Liver (tissue), 9 donors: ENCODE data around the gene OSCP1. TPM values are rescaled to one million over a fixed set of nuclear protein-coding genes. Genes with fewer than 3 reads are reported as not detected.

Experiments used
- DNase-seq: peaks from one replicate; pipeline ENCODE4 v3.0.0-alpha.2; 2017; ENCODE audit warnings: low spot score
- H3K27ac ChIP-seq, 2 donors: one replicate each; pipeline ENCODE4 v1.7.0; 2013; ENCODE audit warnings: inconsistent platforms in 2 of 2, low read length in 2 of 2, control low read depth in 1 of 2, low read depth in 1 of 2, mild to moderate bottlenecking in 1 of 2
- H3K27me3 ChIP-seq, 4 donors: one replicate each; pipeline versions ENCODE4 v1.6.1 to v1.7.0; 2013; ENCODE audit warnings: low read length in 3 of 4, inconsistent platforms in 1 of 4, mild to moderate bottlenecking in 1 of 4, moderate library complexity in 1 of 4; ENCODE audit not compliant: control insufficient read depth in 4 of 4, insufficient read depth in 4 of 4
- H3K36me3 ChIP-seq, 4 donors: one replicate each; pipeline versions ENCODE4 v1.6.1 to v1.7.0; 2013; ENCODE audit warnings: low read length in 3 of 4, mild to moderate bottlenecking in 3 of 4, low read depth in 1 of 4, moderate library complexity in 1 of 4; ENCODE audit not compliant: control insufficient read depth in 4 of 4, insufficient read depth in 3 of 4
- H3K4me1 ChIP-seq, 4 donors: one replicate each; pipeline versions ENCODE4 v1.6.1 to v1.7.0; 2013; ENCODE audit warnings: low read length in 3 of 4, mild to moderate bottlenecking in 3 of 4, moderate library complexity in 1 of 4; ENCODE audit not compliant: control insufficient read depth in 4 of 4, insufficient read depth in 4 of 4
- H3K4me3 ChIP-seq, 3 donors: one replicate each; pipeline versions ENCODE4 v1.6.1 to v1.7.0; 2013; ENCODE audit warnings: low read length in 3 of 3, control low read depth in 1 of 3, low read depth in 1 of 3, mild to moderate bottlenecking in 1 of 3
- H3K9ac ChIP-seq, 2 donors: one replicate each; pipeline ENCODE4 v1.7.0; 2013; ENCODE audit warnings: low read length in 2 of 2, mild to moderate bottlenecking in 2 of 2, moderate library complexity in 2 of 2, control low read depth in 1 of 2, low read depth in 1 of 2
- H3K9me3 ChIP-seq, 4 donors: one replicate each; pipeline versions ENCODE4 v1.6.1 to v1.7.0; 2013; ENCODE audit warnings: low read length in 3 of 4; ENCODE audit not compliant: control insufficient read depth in 4 of 4
- FOXA2 ChIP-seq: IDR thresholded peaks from 2 replicates; pipeline ENCODE4 v1.6.1; 2016; ENCODE audit warnings: antibody characterized with exemption
- GABPA ChIP-seq, 2 donors: IDR thresholded peaks in 1 of 2; conservative IDR thresholded peaks in 1 of 2; 2 replicates each; pipeline ENCODE4 v1.6.1; 2016; ENCODE audit warnings: antibody characterized with exemption in 2 of 2, mild to moderate bottlenecking in 1 of 2, moderate library complexity in 1 of 2
- HNF4A ChIP-seq, 2 donors: conservative IDR thresholded peaks; 2 replicates each; pipeline ENCODE4 v1.6.1; 2016; ENCODE audit warnings: antibody characterized with exemption in 2 of 2, mild to moderate bottlenecking in 2 of 2
- HNF4G ChIP-seq: IDR thresholded peaks from 2 replicates; pipeline ENCODE4 v1.6.1; 2016; ENCODE audit warnings: antibody characterized with exemption
- RAD21 ChIP-seq, 2 donors: IDR thresholded peaks; 2 replicates each; pipeline ENCODE4 v1.6.1; 2016; ENCODE audit warnings: antibody characterized with exemption in 2 of 2, mild to moderate bottlenecking in 2 of 2
- RXRA ChIP-seq, 2 donors: IDR thresholded peaks; 2 replicates each; pipeline ENCODE4 v1.6.1; 2017 to 2018; ENCODE audit warnings: antibody characterized with exemption in 2 of 2, mild to moderate bottlenecking in 1 of 2
- TAF1 ChIP-seq: conservative IDR thresholded peaks from 2 replicates; pipeline ENCODE4 v1.6.1; 2016; ENCODE audit warnings: antibody characterized with exemption, mild to moderate bottlenecking
- YY1 ChIP-seq: IDR thresholded peaks from 2 replicates; pipeline ENCODE4 v1.6.1; 2016; ENCODE audit warnings: antibody characterized with exemption, mild to moderate bottlenecking
- WGBS: extraction: QIAGEN DNeasy Blood & Tissue Kit; methylation state at CpG from one replicate; pipeline ENCODE4 v1.1.7; 2013; 5-methylcytosine and 5-hydroxymethylcytosine counted together
- polyA plus RNA-seq, 2 donors: library from polyadenylated mRNA; stranded (reverse) in 1 of 2; unstranded in 1 of 2; fragments of 200-250 nt in 1 of 2; fragments of >200 nt in 1 of 2; fragmentation: Nextera tagmentation in 1 of 2; extraction: Ambion mirVana in 1 of 2; gene quantifications; one replicate each; pipeline versions ENCODE4 v1.2.1 to v1.2.3, GENCODE V29; 2013 to 2015
- total RNA-seq, 2 donors: library from RNA; depleted of rRNA; stranded (reverse); fragments of >200 nt; gene quantifications; one replicate each; pipeline ENCODE4 v1.2.3, GENCODE V29; 2014
- TF ChIP-seq, protein P1 (sequence below): fragments of 150-350 bp; IDR thresholded peaks from 2 replicates; pipeline ENCODE4 v1.5.1; 2017; ENCODE audit warnings: improper control_type of control experiment, low read depth, low read length; ENCODE audit not compliant: missing input control
- TF ChIP-seq, protein P2 (sequence below): IDR thresholded peaks from 2 replicates; pipeline ENCODE4 v1.6.1; 2016; ENCODE audit warnings: antibody characterized with exemption
- TF ChIP-seq, protein P3 (sequence below): IDR thresholded peaks from 2 replicates; pipeline ENCODE4 v1.6.1; 2016; ENCODE audit warnings: antibody characterized with exemption, mild to moderate bottlenecking
- TF ChIP-seq, protein P4 (sequence below): IDR thresholded peaks from 2 replicates; pipeline ENCODE4 v1.6.1; 2016; ENCODE audit warnings: antibody characterized with exemption
- TF ChIP-seq, protein P5 (sequence below): IDR thresholded peaks from 2 replicates; pipeline ENCODE4 v1.6.1; 2016; ENCODE audit warnings: antibody characterized with exemption
- donor health status: healthy.
- donor health status: healthy.
- donor health status: healthy.
- donor health status: healthy.
- donor health status: healthy.

OSCP1 gene
- total and polyA plus RNA-seq, 4 donors = 1.1 to 1.7 (median 1.5) TPM

DNA sequence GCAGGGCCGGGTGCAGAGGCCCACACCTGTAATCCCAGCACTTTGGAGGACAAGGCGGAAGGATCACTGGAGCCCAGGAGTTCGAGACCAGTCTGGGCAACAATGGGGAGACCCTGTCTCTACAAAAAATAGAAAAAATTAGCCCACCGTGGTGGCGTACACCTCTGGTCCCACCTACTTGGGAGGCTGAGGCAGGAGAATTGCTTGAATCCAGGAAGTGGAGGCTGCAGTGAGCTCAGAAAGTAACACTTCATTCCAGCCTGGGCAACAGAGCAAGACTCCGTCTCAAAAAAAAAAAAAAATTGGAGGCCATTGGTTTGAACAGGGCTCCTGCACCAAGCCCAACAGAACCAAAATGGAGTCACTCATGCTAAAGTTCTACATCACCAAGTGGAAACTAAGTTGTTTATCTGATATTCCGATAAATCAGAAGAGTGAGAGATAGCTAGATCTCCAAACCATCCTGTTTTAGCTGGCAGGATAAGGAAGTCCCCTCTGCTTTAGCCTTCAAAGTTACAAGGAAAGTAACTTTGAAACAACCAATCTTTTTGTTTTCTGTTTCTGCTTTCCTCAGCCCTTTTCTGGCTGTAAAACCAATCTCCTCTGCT lies 51.8 kb downstream of the OSCP1 start:
- no peaks in the 10 kb centered on the region for H3K27me3 ChIP-seq
- no peak overlapping the region for H3K4me3 ChIP-seq
- peak overlapping the region in 1 of 2 donors; percentile 93 for H3K9ac ChIP-seq
- TF ChIP-seq FOXA2 = no peak
- TF ChIP-seq HNF4G = no peak
- TF ChIP-seq, protein P1, sequence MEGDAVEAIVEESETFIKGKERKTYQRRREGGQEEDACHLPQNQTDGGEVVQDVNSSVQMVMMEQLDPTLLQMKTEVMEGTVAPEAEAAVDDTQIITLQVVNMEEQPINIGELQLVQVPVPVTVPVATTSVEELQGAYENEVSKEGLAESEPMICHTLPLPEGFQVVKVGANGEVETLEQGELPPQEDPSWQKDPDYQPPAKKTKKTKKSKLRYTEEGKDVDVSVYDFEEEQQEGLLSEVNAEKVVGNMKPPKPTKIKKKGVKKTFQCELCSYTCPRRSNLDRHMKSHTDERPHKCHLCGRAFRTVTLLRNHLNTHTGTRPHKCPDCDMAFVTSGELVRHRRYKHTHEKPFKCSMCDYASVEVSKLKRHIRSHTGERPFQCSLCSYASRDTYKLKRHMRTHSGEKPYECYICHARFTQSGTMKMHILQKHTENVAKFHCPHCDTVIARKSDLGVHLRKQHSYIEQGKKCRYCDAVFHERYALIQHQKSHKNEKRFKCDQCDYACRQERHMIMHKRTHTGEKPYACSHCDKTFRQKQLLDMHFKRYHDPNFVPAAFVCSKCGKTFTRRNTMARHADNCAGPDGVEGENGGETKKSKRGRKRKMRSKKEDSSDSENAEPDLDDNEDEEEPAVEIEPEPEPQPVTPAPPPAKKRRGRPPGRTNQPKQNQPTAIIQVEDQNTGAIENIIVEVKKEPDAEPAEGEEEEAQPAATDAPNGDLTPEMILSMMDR = no peak
- no peak for TF ChIP-seq RAD21 (IDR thresholded peaks at IDR 0.05)
- TF ChIP-seq, protein P2, sequence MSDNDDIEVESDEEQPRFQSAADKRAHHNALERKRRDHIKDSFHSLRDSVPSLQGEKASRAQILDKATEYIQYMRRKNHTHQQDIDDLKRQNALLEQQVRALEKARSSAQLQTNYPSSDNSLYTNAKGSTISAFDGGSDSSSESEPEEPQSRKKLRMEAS = no peak
- no peak for TF ChIP-seq HNF4A (conservative IDR thresholded peaks at IDR 0.05)
- TF ChIP-seq, protein P3, sequence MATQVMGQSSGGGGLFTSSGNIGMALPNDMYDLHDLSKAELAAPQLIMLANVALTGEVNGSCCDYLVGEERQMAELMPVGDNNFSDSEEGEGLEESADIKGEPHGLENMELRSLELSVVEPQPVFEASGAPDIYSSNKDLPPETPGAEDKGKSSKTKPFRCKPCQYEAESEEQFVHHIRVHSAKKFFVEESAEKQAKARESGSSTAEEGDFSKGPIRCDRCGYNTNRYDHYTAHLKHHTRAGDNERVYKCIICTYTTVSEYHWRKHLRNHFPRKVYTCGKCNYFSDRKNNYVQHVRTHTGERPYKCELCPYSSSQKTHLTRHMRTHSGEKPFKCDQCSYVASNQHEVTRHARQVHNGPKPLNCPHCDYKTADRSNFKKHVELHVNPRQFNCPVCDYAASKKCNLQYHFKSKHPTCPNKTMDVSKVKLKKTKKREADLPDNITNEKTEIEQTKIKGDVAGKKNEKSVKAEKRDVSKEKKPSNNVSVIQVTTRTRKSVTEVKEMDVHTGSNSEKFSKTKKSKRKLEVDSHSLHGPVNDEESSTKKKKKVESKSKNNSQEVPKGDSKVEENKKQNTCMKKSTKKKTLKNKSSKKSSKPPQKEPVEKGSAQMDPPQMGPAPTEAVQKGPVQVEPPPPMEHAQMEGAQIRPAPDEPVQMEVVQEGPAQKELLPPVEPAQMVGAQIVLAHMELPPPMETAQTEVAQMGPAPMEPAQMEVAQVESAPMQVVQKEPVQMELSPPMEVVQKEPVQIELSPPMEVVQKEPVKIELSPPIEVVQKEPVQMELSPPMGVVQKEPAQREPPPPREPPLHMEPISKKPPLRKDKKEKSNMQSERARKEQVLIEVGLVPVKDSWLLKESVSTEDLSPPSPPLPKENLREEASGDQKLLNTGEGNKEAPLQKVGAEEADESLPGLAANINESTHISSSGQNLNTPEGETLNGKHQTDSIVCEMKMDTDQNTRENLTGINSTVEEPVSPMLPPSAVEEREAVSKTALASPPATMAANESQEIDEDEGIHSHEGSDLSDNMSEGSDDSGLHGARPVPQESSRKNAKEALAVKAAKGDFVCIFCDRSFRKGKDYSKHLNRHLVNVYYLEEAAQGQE = no peak
- no peak for TF ChIP-seq RXRA (IDR thresholded peaks at IDR 0.05)
- no peak for TF ChIP-seq GABPA (IDR thresholded peaks at IDR 0.05 in 1 of 2, conservative IDR thresholded peaks at IDR 0.05 in 1 of 2)
- TF ChIP-seq, protein P4, sequence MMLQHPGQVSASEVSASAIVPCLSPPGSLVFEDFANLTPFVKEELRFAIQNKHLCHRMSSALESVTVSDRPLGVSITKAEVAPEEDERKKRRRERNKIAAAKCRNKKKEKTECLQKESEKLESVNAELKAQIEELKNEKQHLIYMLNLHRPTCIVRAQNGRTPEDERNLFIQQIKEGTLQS = no peak
- H3K27ac ChIP-seq = peak overlapping the region; percentile 87 to 91
- no peaks in the 10 kb centered on the region for H3K9me3 ChIP-seq
- peaks cover 0 to 14% (median 8%) of the 10 kb centered on the region in 4 donors for H3K4me1 ChIP-seq
- WGBS = 85% methylated on average over 7 of the region's 7 CpGs
- no peak for DNase-seq
- H3K36me3 ChIP-seq = peaks cover 0 to 5% (median 5%) of the 10 kb centered on the region in 4 donors

DNA sequence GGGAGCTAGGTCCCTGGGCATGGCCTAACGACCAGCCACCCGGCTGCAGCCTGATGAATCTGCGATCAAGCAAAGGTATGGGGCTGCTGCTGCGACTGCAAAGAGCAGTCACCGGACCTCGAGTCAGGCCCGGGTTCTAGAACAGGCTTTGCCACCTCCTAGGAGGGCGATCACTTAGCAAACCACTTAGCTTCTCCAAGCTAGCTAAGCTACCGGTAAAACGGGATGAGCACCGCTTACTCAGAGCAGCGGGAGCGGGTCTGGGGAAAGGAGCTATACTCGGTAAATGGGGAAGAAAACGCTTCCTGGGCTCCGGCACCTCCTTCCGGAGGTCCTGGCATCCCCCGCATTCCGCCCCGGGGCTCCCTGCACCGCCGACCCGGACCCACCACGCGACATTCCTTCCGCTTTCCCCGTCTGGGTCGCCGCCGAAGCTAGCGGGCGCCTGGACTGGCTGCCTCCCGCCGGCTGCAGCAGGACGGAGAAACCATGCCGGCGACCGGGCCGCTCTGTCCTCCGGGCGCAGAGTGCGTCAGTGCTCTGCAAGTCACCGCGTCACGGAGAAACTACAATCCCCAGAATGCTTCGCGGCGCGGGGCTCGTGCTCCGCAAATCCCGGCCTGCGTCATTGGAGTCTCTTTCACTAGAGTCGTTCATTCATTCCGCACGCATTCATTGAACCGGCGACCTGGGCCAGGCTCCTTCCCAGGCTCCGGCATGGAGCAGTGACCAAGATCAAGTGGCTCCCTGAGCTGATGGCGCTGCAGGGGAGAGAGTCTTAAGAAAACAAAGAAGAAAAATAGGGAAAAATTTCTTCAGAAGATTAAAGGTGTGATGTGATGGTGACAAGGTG lies 52.6 kb downstream of the OSCP1 start, which contains the start of gene LSM10:
Gene LSM10 (minus strand): TSS at position 531 of the 853 bp plus-strand sequence. CDS start 3,779 bp downstream, outside the sequence.
- under 1% methylated on average over 60 of the region's 60 CpGs for WGBS
- Histone ChIP-seq H3K27ac (peak within 1 kb of the TSS; percentile 87 to 91), H3K4me1 (peaks cover 0 to 14% (median 8%) of the 10 kb centered on the region in 4 donors), H3K4me3 (peak within 1 kb of the TSS; percentile 79 to 90 (median 89)), H3K9ac (peak within 1 kb of the TSS; percentile 92 to 93), H3K9me3 (no peaks in the 10 kb centered on the region), H3K27me3 (no peaks in the 10 kb centered on the region), H3K36me3 (peaks cover 0 to 9% (median 8%) of the 10 kb centered on the region in 4 donors)
- DNase-seq = peak; percentile 95
- TF ChIP-seq, protein P1 = no peak
- TF ChIP-seq FOXA2 (no peak), HNF4G (no peak), TAF1 (peak; percentile 64), YY1 (peak; percentile 94)
- TF ChIP-seq, protein P2 = peak; percentile 76
- TF ChIP-seq, protein P3 = peak; percentile 78
- TF ChIP-seq, protein P5, sequence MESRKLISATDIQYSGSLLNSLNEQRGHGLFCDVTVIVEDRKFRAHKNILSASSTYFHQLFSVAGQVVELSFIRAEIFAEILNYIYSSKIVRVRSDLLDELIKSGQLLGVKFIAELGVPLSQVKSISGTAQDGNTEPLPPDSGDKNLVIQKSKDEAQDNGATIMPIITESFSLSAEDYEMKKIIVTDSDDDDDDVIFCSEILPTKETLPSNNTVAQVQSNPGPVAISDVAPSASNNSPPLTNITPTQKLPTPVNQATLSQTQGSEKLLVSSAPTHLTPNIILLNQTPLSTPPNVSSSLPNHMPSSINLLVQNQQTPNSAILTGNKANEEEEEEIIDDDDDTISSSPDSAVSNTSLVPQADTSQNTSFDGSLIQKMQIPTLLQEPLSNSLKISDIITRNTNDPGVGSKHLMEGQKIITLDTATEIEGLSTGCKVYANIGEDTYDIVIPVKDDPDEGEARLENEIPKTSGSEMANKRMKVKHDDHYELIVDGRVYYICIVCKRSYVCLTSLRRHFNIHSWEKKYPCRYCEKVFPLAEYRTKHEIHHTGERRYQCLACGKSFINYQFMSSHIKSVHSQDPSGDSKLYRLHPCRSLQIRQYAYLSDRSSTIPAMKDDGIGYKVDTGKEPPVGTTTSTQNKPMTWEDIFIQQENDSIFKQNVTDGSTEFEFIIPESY = peak; percentile 50
